K562 (cell line): Measurements from ENCODE around the gene SDR42E2. TPM values are rescaled to one million over a fixed set of nuclear protein-coding genes. Genes with fewer than 3 reads are reported as not detected.

Experiments used
- ARID3B ChIP-seq: fragments of 250-450 bp; sonication (Bioruptor Pico); IDR thresholded peaks from 2 replicates; pipeline ENCODE4 v1.4.0; 2020; ENCODE audit warnings: borderline replicate concordance
- DLX4 ChIP-seq: fragments of 250-450 bp; sonication (Bioruptor Pico); IDR thresholded peaks from 2 replicates; pipeline ENCODE4 v1.6.1; 2021; ENCODE audit warnings: mild to moderate bottlenecking
- E2F6 ChIP-seq, 2 experiments: IDR thresholded peaks; 2 replicates each; pipeline ENCODE4 v1.6.1; 2011; ENCODE audit warnings: borderline replicate concordance in 1 of 2, control low read depth in 1 of 2, low read depth in 1 of 2, low read length in 1 of 2, mild to moderate bottlenecking in 1 of 2, mixed read lengths in 1 of 2, moderate library complexity in 1 of 2; ENCODE audit not compliant: insufficient read depth in 1 of 2, insufficient read length in 1 of 2, poor library complexity in 1 of 2, severe bottlenecking in 1 of 2; ENCODE audit errors: extremely low read depth in 1 of 2
- ESRRA ChIP-seq: fragments of 450-650 bp; IDR thresholded peaks from 2 replicates; pipeline ENCODE4 v1.6.1; 2014; ENCODE audit warnings: low read depth, mild to moderate bottlenecking, moderate library complexity, borderline replicate concordance
- ETV1 ChIP-seq: fragments of 450-650 bp; conservative IDR thresholded peaks from 2 replicates; pipeline ENCODE4 v1.6.1; 2016; ENCODE audit warnings: missing genetic modification characterization, control low read depth, low read depth, missing compliant biosample characterization
- GTF2F1 ChIP-seq: IDR thresholded peaks from 2 replicates; pipeline ENCODE4 v1.6.1; 2011; ENCODE audit warnings: low read depth, low read length, improper control_type of control experiment
- IFI16 ChIP-seq: fragments of 250-450 bp; sonication (Bioruptor Pico); IDR thresholded peaks from 2 replicates; pipeline ENCODE4 v2.1.2; 2022; ENCODE audit warnings: mild to moderate bottlenecking, inconsistent platforms
- ILF3 ChIP-seq: fragments of 450-650 bp; IDR thresholded peaks from 2 replicates; pipeline ENCODE4 v1.6.1; 2018; ENCODE audit warnings: antibody characterized with exemption, mild to moderate bottlenecking, moderate library complexity, borderline replicate concordance
- KLF10 ChIP-seq: fragments of 250-450 bp; sonication (Bioruptor Pico); IDR thresholded peaks from 2 replicates; pipeline ENCODE4 v1.6.1; 2021; ENCODE audit warnings: matching md5 sums
- KLF13 ChIP-seq: fragments of 450-650 bp; IDR thresholded peaks from 2 replicates; pipeline ENCODE4 v1.6.1; 2016; ENCODE audit warnings: missing genetic modification characterization, low read depth, mild to moderate bottlenecking, missing compliant biosample characterization, moderate library complexity, borderline replicate concordance
- MAZ ChIP-seq, 2 experiments: fragments of 450-650 bp in 1 of 2; sonication (generic) in 1 of 2; formaldehyde crosslinking; IDR thresholded peaks in 1 of 2; conservative IDR thresholded peaks in 1 of 2; 2 replicates each; pipeline versions ENCODE4 v1.4.0 to v1.5.0; 2020; ENCODE audit warnings: mild to moderate bottlenecking in 1 of 2, missing genetic modification reagents in 1 of 2
- NCOA4 ChIP-seq: fragments of 450-650 bp; IDR thresholded peaks from 2 replicates; pipeline ENCODE4 v1.6.1; 2018; ENCODE audit warnings: mild to moderate bottlenecking; ENCODE audit not compliant: partially characterized antibody
- TCF15 ChIP-seq: fragments of 250-450 bp; sonication (Bioruptor Pico); IDR thresholded peaks from 2 replicates; pipeline ENCODE4 v1.8.0; 2022; ENCODE audit warnings: moderate library complexity, mild to moderate bottlenecking, inconsistent platforms
- TFAP4 ChIP-seq: sonication (generic); formaldehyde crosslinking; IDR thresholded peaks from 2 replicates; pipeline ENCODE4 v1.8.0; 2022; ENCODE audit warnings: missing genetic modification reagents, mild to moderate bottlenecking, moderate library complexity, borderline replicate concordance
- XRCC5 ChIP-seq: fragments of 200-400 bp; formaldehyde crosslinking; IDR thresholded peaks from 2 replicates; pipeline ENCODE4 v1.6.1; 2017; ENCODE audit warnings: low read depth, mild to moderate bottlenecking, low read length
- ZBTB34 ChIP-seq: fragments of 250-450 bp; sonication (Bioruptor Pico); IDR thresholded peaks from 2 replicates; pipeline ENCODE4 v1.8.0; 2021; ENCODE audit warnings: mild to moderate bottlenecking, moderate library complexity
- ZNF143 ChIP-seq: sonication (generic); formaldehyde crosslinking; IDR thresholded peaks from 2 replicates; pipeline ENCODE4 v1.9.0; 2022; ENCODE audit warnings: mild to moderate bottlenecking, missing genetic modification reagents
- ZNF696 ChIP-seq: fragments of 250-450 bp; sonication (Bioruptor Pico); conservative IDR thresholded peaks from 2 replicates; pipeline ENCODE4 v1.4.0; 2020; ENCODE audit warnings: mild to moderate bottlenecking, moderate library complexity
- ZNF766 ChIP-seq: fragments of 200-800 bp; sonication (Bioruptor generic); conservative IDR thresholded peaks from 2 replicates; pipeline ENCODE4 v1.6.1; 2016; ENCODE audit warnings: missing genetic modification characterization, missing compliant biosample characterization
- ZSCAN32 ChIP-seq: fragments of 450-650 bp; formaldehyde crosslinking; IDR thresholded peaks from 2 replicates; pipeline ENCODE4 v1.4.0; 2020; ENCODE audit warnings: mild to moderate bottlenecking, moderate library complexity
- polyA plus RNA-seq, 8 experiments: library from polyadenylated mRNA; depleted of rRNA in 4 of 8; stranded (reverse) in 5 of 8; unstranded in 3 of 8; fragments of >200 nt; fragmentation: Nextera tagmentation in 2 of 8; fragmentation: Illumina TruSeq in 1 of 8; extraction: Ambion mirVana in 2 of 8; extraction: Trizol in 1 of 8; gene quantifications; 2 replicates each; pipeline versions ENCODE4 v1.2.1 to v1.2.3, GENCODE V29; 2011 to 2014; ENCODE audit warnings: inconsistent platforms in 1 of 8, missing spikeins in 1 of 8
- total RNA-seq, 7 experiments: library from RNA; depleted of rRNA in 6 of 7; stranded (reverse); fragments of >200 nt in 6 of 7; fragmentation: Illumina TruSeq in 2 of 7; extraction: Trizol in 2 of 7; gene quantifications; 2 replicates each; pipeline versions ENCODE4 v1.2.1 to v1.2.3, GENCODE V29; 2011 to 2021; ENCODE audit warnings: low replicate concordance in 1 of 7

Gene SDR42E2
- total and polyA plus RNA-seq, 9 of the 15 experiments (the other 6 are each of a cell fraction or from before 2014, with no cell fraction given): 0.03 to 0.07 (median 0.04) TPM; not detected in 4

- no peak for TF ChIP-seq ZNF143 (CRISPR knock-in tag)
- peak; percentile 71 to 81 for TF ChIP-seq E2F6 (IDR thresholded peaks at IDR 0.05; ENCODE audit: borderline replicate concordance in 1 of 2, extremely low read depth in 1 of 2, insufficient read depth in 1 of 2, insufficient read length in 1 of 2, low read depth in 1 of 2, low read length in 1 of 2, poor library complexity in 1 of 2, severe bottlenecking in 1 of 2)
- TF ChIP-seq ETV1 (tag): peak; percentile 41; the same call in 1 of the 2 replicates
- TF ChIP-seq DLX4 (CRISPR knock-in tag): no peak
- TF ChIP-seq GTF2F1: no peak
- no peak for TF ChIP-seq ZNF696 (CRISPR knock-in tag)
- TF ChIP-seq ARID3B: no peak
- TF ChIP-seq ILF3: no peak
- no peak for TF ChIP-seq NCOA4
- peak in 1 of 2 experiments; percentile 73; a peak in 2 of 4 replicates for TF ChIP-seq MAZ (CRISPR knock-in tag; conservative IDR thresholded peaks at IDR 0.05 in 1 of 2, IDR thresholded peaks at IDR 0.05 in 1 of 2)
- no peak for TF ChIP-seq TCF15
- TF ChIP-seq ZBTB34 (CRISPR knock-in tag): no peak
- 0 out of 2 replicates have a peak, but pooled peaks have one; percentile 67 for TF ChIP-seq ZNF766 (CRISPR knock-in tag)
- TF ChIP-seq XRCC5: no peak
- no peak for TF ChIP-seq KLF13
- no peak for TF ChIP-seq IFI16 (CRISPR knock-in tag)
- TF ChIP-seq KLF10 (CRISPR knock-in tag): no peak
- peak; percentile 64; the same call in 1 of the 2 replicates for TF ChIP-seq ESRRA
- TF ChIP-seq ZSCAN32 (CRISPR knock-in tag): no peak
- TF ChIP-seq TFAP4 (CRISPR knock-in tag): peak; percentile 84
These were observed 30.2 kb downstream of the SDR42E2 start (continued) for GRCh38 chr16:22192261-22193062.
